Sigmoid colon (tissue), 7 donors: ENCODE data around the gene INAFM2. TPM values are rescaled to one million over a fixed set of nuclear protein-coding genes. Genes with fewer than 3 reads are reported as not detected.

ENCODE experiments used
- DNase-seq: peaks from one replicate; pipeline ENCODE4 v3.0.0-alpha.2; 2019
- H3K27ac ChIP-seq, 4 donors: fragments of 200-600 bp; sonication (generic); one replicate each; pipeline ENCODE4 v1.5.1; 2016 to 2019; ENCODE audit warnings: mild to moderate bottlenecking in 1 of 4
- H3K27me3 ChIP-seq, 3 donors: fragments of 200-600 bp; sonication (generic); one replicate each; pipeline ENCODE4 v1.5.1; 2019; ENCODE audit warnings: mild to moderate bottlenecking in 1 of 3
- H3K36me3 ChIP-seq, 4 donors: fragments of 200-600 bp; sonication (generic); one replicate each; pipeline ENCODE4 v1.5.1; 2016 to 2019
- H3K4me1 ChIP-seq, 4 donors: fragments of 200-600 bp; sonication (generic); one replicate each; pipeline ENCODE4 v1.5.1; 2017 to 2019
- H3K4me3 ChIP-seq, 4 donors: fragments of 200-600 bp; sonication (generic); one replicate each; pipeline ENCODE4 v1.5.1; 2017 to 2019; ENCODE audit warnings: mild to moderate bottlenecking in 2 of 4, moderate library complexity in 1 of 4
- H3K9me3 ChIP-seq, 4 donors: fragments of 200-600 bp in 3 of 4; sonication (generic) in 3 of 4; one replicate each; pipeline versions ENCODE4 v1.5.1 to v1.6.1; 2013 to 2019
- CTCF ChIP-seq, 4 experiments: fragments of 450-650 bp in 3 of 4; fragments of 200-600 bp in 1 of 4; IDR thresholded peaks; one replicate each; pipeline ENCODE4 v1.5.1; 2016 to 2019; ENCODE audit warnings: antibody characterized with exemption in 4 of 4, mild to moderate bottlenecking in 3 of 4, moderate library complexity in 2 of 4
- EP300 ChIP-seq, 4 donors: sonication (generic); formaldehyde crosslinking; IDR thresholded peaks; one replicate each; pipeline ENCODE4 v1.6.1; 2017; ENCODE audit warnings: antibody characterized with exemption in 4 of 4
- POLR2A ChIP-seq, 2 donors: fragments of 450-650 bp; IDR thresholded peaks; one replicate each; pipeline ENCODE4 v1.6.1; 2016; ENCODE audit warnings: antibody characterized with exemption in 2 of 2, mild to moderate bottlenecking in 2 of 2, moderate library complexity in 2 of 2
- POLR2AphosphoS5 ChIP-seq, 4 donors: sonication (generic); formaldehyde crosslinking; IDR thresholded peaks; one replicate each; pipeline ENCODE4 v1.6.1; 2017; ENCODE audit warnings: antibody characterized with exemption in 4 of 4
- WGBS, 2 donors: extraction: QIAGEN DNeasy Blood & Tissue Kit; methylation state at CpG; one replicate each; pipeline ENCODE4 v1.1.7; 2013; 5-methylcytosine and 5-hydroxymethylcytosine counted together
- intact Hi-C: fragments of 100-400 bp; cut with DNase I; formaldehyde crosslinking; loops from one replicate; pipeline ENCODE4 v1.15.1; 2023
- polyA plus RNA-seq, 3 donors: library from polyadenylated mRNA; stranded (reverse); fragments of 200-250 nt; gene quantifications; one replicate each; pipeline ENCODE4 v1.2.3, GENCODE V29; 2013
- total RNA-seq, 4 donors: library from RNA; depleted of rRNA; stranded (reverse); fragments of >200 nt; gene quantifications; one replicate each; pipeline ENCODE4 v1.1.0, GENCODE V29; 2016
- donor health status: healthy with polysubstance abuse.
- donor health status: Bipolar disorder and iron deficiency.
- donor health status: healthy.

INAFM2 gene
- total and polyA plus RNA-seq, 7 donors, result 6.6 to 63.1 (median 41.0) TPM

- H3K36me3 ChIP-seq, result no peaks in the 10 kb centered on the region
- H3K27me3 ChIP-seq, result no peaks in the 10 kb centered on the region
- H3K9me3 ChIP-seq, result no peaks in the 10 kb centered on the region
- no peak for DNase-seq
- TF ChIP-seq CTCF (IDR thresholded peaks at IDR 0.05) (no peak), EP300 (IDR thresholded peaks at IDR 0.05) (no peak), POLR2A (IDR thresholded peaks at IDR 0.05) (no peak), POLR2AphosphoS5 (IDR thresholded peaks at IDR 0.05) (no peak)
- H3K27ac ChIP-seq, result peak overlapping the region in 1 of 4 donors; percentile 82
- no peak overlapping the region for H3K4me3 ChIP-seq
- intact Hi-C loops, result loop anchor here (1.0 kb wide), 2 partner anchors 25 to 52 kb away; no protein-coding TSS in a partner anchor
- peaks cover 0 to 23% (median 21%) of the 10 kb centered on the region in 4 donors for H3K4me1 ChIP-seq
- 95 to 96% methylated on average over 24 of the region's 24 CpGs for WGBS, 2 donors
Observed at GRCh38 chr15:40368719-40369473, 45.4 kb downstream of the INAFM2 start.

GRCh38 chr15:40369474-40369869 is 46.0 kb downstream of the INAFM2 start:
- Histone ChIP-seq H3K4me1 (peaks cover 0 to 23% (median 21%) of the 10 kb centered on the region in 4 donors), H3K27me3 (no peaks in the 10 kb centered on the region), H3K27ac (no peak overlapping the region), H3K9me3 (no peaks in the 10 kb centered on the region), H3K36me3 (no peaks in the 10 kb centered on the region), H3K4me3 (no peak overlapping the region)
- WGBS, 2 donors, result 91 to 95% methylated on average over 10 of the region's 10 CpGs
- no peak for TF ChIP-seq POLR2A (IDR thresholded peaks at IDR 0.05)
- no peak for TF ChIP-seq CTCF (IDR thresholded peaks at IDR 0.05)
- no peak for TF ChIP-seq POLR2AphosphoS5 (IDR thresholded peaks at IDR 0.05)
- intact Hi-C loops, result no loop called here
- DNase-seq, result no peak

DNA sequence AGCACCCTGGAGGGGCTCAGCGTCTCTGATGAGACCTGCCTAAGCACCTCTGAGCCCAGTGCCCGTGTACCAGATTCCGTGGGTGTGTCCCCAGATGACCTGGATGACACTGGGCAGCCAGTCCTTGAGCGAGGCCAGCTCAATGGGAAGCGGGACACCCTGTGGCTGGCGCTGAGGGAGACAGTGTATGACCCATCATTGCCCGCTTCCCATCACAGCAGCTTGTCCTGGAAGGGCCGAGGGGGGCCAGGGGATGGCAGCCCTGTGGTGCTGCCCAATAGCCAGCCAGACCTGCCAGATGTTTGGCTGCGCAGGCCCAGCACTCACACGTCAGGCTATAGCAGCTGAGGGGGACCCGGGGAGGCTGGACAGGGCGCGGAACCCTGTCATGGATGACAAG is 46.5 kb downstream of the INAFM2 start:
- WGBS, 2 donors, result 92% methylated on average over 13 of the region's 13 CpGs
- TF ChIP-seq CTCF (IDR thresholded peaks at IDR 0.05) (no peak), EP300 (IDR thresholded peaks at IDR 0.05) (no peak), POLR2A (IDR thresholded peaks at IDR 0.05) (no peak), POLR2AphosphoS5 (IDR thresholded peaks at IDR 0.05) (no peak)
- no peaks in the 10 kb centered on the region for H3K27me3 ChIP-seq
- no peaks in the 10 kb centered on the region for H3K36me3 ChIP-seq
- intact Hi-C loops, result no loop called here
- no peaks in the 10 kb centered on the region for H3K9me3 ChIP-seq
- H3K27ac ChIP-seq, result no peak overlapping the region
- H3K4me3 ChIP-seq, result no peak overlapping the region
- H3K4me1 ChIP-seq, result peaks cover 0 to 23% (median 21%) of the 10 kb centered on the region in 4 donors
- no peak for DNase-seq

DNA sequence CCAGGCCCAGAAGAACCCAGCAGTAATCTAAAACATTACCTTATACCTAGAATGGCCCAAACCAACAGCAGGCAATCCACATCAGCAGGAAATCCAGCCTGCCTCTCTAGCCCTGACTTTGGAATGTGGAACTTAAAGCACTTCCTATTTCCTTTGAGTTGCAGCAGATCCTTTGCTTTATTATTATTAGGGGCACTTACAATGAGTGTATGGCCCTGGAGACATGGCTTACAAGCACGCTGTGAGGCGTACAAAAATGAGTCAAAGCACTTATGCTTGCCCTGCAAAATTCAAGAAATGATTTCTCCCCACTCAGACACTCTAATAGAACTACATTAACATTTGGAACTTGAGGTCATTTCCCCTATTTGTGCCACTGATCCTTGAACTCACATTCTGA is 49.5 kb downstream of the INAFM2 start:
- Histone ChIP-seq H3K27me3 (no peaks in the 10 kb centered on the region), H3K4me1 (peaks cover 0 to 8% (median 5%) of the 10 kb centered on the region in 4 donors), H3K4me3 (no peak overlapping the region), H3K9me3 (no peaks in the 10 kb centered on the region), H3K27ac (no peak overlapping the region), H3K36me3 (no peaks in the 10 kb centered on the region)
- TF ChIP-seq POLR2AphosphoS5 (IDR thresholded peaks at IDR 0.05) (no peak), CTCF (IDR thresholded peaks at IDR 0.05) (no peak), EP300 (IDR thresholded peaks at IDR 0.05) (no peak), POLR2A (IDR thresholded peaks at IDR 0.05) (no peak)
- 43 to 53% methylated on average over 2 of the region's 2 CpGs for WGBS, 2 donors
- intact Hi-C loops, result no loop called here
- DNase-seq, result no peak

Other genes starting within 250 kb of the INAFM2 start
- 10 to 100 TPM in 3 of 4 donors, 1 to 10 TPM in 1; 5.8 to 18.0 (median 14.8) TPM for gene BMF, start 214.8 kb upstream of the INAFM2 start, total RNA-seq
- gene BMF, start 214.8 kb upstream of the INAFM2 start, polyA plus RNA-seq, result 10 to 100 TPM in 2 of 3 donors, 1 to 10 TPM in 1; 4.8 to 18.1 (median 15.5) TPM
- gene BUB1B, start 162.6 kb upstream of the INAFM2 start, total RNA-seq, result 1 to 10 TPM in 2 of 4 donors, under 1 TPM in 2; 0.33 to 3.6 (median 1.2) TPM
- 1 to 10 TPM in 2 of 3 donors, under 1 TPM in 1; 0.60 to 9.6 (median 1.8) TPM for gene BUB1B, start 162.6 kb upstream of the INAFM2 start, polyA plus RNA-seq
- gene PAK6, start 84.6 kb upstream of the INAFM2 start, total RNA-seq, result 1 to 10 TPM in 3 of 4 donors, under 1 TPM in 1; 0.33 to 3.0 (median 1.2) TPM
- gene PAK6, start 84.6 kb upstream of the INAFM2 start, polyA plus RNA-seq, result 1 to 10 TPM; 1.2 to 2.8 (median 1.6) TPM
- 1 to 10 TPM in 1 of 4 donors, not detected in 3; 1.6 TPM for gene ANKRD63, start 40.6 kb upstream of the INAFM2 start, total RNA-seq
- not detected for gene ANKRD63, start 40.6 kb upstream of the INAFM2 start, polyA plus RNA-seq
- 10 to 100 TPM in 2 of 4 donors, 1 to 10 TPM in 2; 5.4 to 12.5 (median 9.4) TPM for gene PLCB2, start 15.8 kb upstream of the INAFM2 start, total RNA-seq
- gene PLCB2, start 15.8 kb upstream of the INAFM2 start, polyA plus RNA-seq, result 10 to 100 TPM in 1 of 3 donors, 1 to 10 TPM in 2; 2.4 to 27.5 (median 2.8) TPM
- 10 to 100 TPM; 43.9 to 97.2 (median 65.3) TPM for gene CCDC9B, start 17.2 kb downstream of the INAFM2 start, total RNA-seq
- gene CCDC9B, start 17.2 kb downstream of the INAFM2 start, polyA plus RNA-seq, result 10 to 100 TPM in 1 of 3 donors, 1 to 10 TPM in 2; 5.1 to 33.4 (median 7.8) TPM
- 1 to 10 TPM in 1 of 4 donors, not detected in 3; 8.2 TPM for gene PHGR1, start 27.3 kb downstream of the INAFM2 start, total RNA-seq
- over 10,000 TPM; 12,817 to 35,077 (median 19,474) TPM for gene PHGR1, start 27.3 kb downstream of the INAFM2 start, polyA plus RNA-seq
- 1 to 10 TPM in 1 of 4 donors, under 1 TPM in 3; 0.16 to 1.1 (median 0.38) TPM for gene DISP2, start 34.5 kb downstream of the INAFM2 start, total RNA-seq
- gene DISP2, start 34.5 kb downstream of the INAFM2 start, polyA plus RNA-seq, result 1 to 10 TPM; 1.8 to 3.0 (median 2.8) TPM
- gene KNSTRN, start 59.0 kb downstream of the INAFM2 start, total RNA-seq, result 10 to 100 TPM in 1 of 4 donors, 1 to 10 TPM in 3; 5.0 to 13.8 (median 6.6) TPM
- 10 to 100 TPM in 1 of 3 donors, 1 to 10 TPM in 2; 6.0 to 18.9 (median 9.5) TPM for gene KNSTRN, start 59.0 kb downstream of the INAFM2 start, polyA plus RNA-seq
- 10 to 100 TPM; 33.2 to 59.9 (median 55.4) TPM for gene IVD, start 82.1 kb downstream of the INAFM2 start, total RNA-seq
- 10 to 100 TPM; 28.8 to 56.0 (median 33.1) TPM for gene IVD, start 82.1 kb downstream of the INAFM2 start, polyA plus RNA-seq
- gene BAHD1, start 117.3 kb downstream of the INAFM2 start, total RNA-seq, result 10 to 100 TPM in 1 of 4 donors, 1 to 10 TPM in 3; 7.7 to 16.3 (median 9.3) TPM
- gene BAHD1, start 117.3 kb downstream of the INAFM2 start, polyA plus RNA-seq, result 10 to 100 TPM in 2 of 3 donors, 1 to 10 TPM in 1; 9.6 to 20.2 (median 14.1) TPM
- 10 to 100 TPM in 1 of 4 donors, 1 to 10 TPM in 3; 6.4 to 10.2 (median 7.4) TPM for gene CHST14, start 147.3 kb downstream of the INAFM2 start, total RNA-seq
- 1 to 10 TPM; 1.2 to 6.2 (median 1.2) TPM for gene CHST14, start 147.3 kb downstream of the INAFM2 start, polyA plus RNA-seq
- 10 to 100 TPM; 21.4 to 55.3 (median 40.5) TPM for gene CCDC32, start 241.3 kb downstream of the INAFM2 start, total RNA-seq
- 10 to 100 TPM; 28.8 to 43.0 (median 31.0) TPM for gene CCDC32, start 241.3 kb downstream of the INAFM2 start, polyA plus RNA-seq
- gene RPUSD2, start 245.6 kb downstream of the INAFM2 start, total RNA-seq, result 10 to 100 TPM in 2 of 4 donors, 1 to 10 TPM in 2; 8.3 to 13.3 (median 10.0) TPM
- gene RPUSD2, start 245.6 kb downstream of the INAFM2 start, polyA plus RNA-seq, result 10 to 100 TPM in 1 of 3 donors, 1 to 10 TPM in 2; 4.6 to 10.8 (median 6.0) TPM